ENCODE measurements around the gene IRX3.

GRCh38 chr16:54268340-54268739, 18.2 kb downstream of the IRX3 start:
- TF ChIP-seq CTCF (IDR thresholded peaks at IDR 0.05) (no peak), POLR2A (IDR thresholded peaks at IDR 0.05) (no peak)

All from right lobe of liver (tissue), 4 donors.